Measurements from ENCODE around the gene TRPC4.

Gene TRPC4

DNA sequence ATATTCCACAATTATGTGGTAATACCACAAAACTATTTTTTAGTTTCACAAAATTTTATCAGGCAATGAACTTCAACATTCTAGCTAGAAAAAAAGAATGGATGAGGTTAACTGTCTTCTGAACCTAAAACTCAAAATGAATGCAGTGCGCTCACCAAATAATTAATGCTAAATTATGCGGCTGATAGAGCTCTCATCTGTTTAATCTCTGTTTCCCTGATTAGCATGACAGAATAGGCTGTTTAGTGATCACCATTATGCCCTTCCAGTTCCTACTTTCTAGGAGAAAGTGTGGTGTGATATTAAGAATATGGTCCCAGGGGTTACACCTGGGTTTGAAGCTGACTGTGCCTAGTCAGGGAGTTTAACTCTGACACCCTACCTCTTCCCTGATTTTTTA is 228.2 kb downstream of the TRPC4 start:
- Histone ChIP-seq H3K27me3 (no peaks in the 10 kb centered on the region), H3K9me3 (no peaks in the 10 kb centered on the region), H3K4me1 (no peaks in the 10 kb centered on the region), H3K4me3 (no peak overlapping the region), H3K36me3 (no peaks in the 10 kb centered on the region), H3K27ac (no peak overlapping the region)
- TF ChIP-seq, protein P1, sequence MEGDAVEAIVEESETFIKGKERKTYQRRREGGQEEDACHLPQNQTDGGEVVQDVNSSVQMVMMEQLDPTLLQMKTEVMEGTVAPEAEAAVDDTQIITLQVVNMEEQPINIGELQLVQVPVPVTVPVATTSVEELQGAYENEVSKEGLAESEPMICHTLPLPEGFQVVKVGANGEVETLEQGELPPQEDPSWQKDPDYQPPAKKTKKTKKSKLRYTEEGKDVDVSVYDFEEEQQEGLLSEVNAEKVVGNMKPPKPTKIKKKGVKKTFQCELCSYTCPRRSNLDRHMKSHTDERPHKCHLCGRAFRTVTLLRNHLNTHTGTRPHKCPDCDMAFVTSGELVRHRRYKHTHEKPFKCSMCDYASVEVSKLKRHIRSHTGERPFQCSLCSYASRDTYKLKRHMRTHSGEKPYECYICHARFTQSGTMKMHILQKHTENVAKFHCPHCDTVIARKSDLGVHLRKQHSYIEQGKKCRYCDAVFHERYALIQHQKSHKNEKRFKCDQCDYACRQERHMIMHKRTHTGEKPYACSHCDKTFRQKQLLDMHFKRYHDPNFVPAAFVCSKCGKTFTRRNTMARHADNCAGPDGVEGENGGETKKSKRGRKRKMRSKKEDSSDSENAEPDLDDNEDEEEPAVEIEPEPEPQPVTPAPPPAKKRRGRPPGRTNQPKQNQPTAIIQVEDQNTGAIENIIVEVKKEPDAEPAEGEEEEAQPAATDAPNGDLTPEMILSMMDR (IDR thresholded peaks at IDR 0.05), result no peak
- intact Hi-C loops (cut with DNase I; ENCODE audit: low total_unique reads), result no loop called here
- no peak for DNase-seq

DNA sequence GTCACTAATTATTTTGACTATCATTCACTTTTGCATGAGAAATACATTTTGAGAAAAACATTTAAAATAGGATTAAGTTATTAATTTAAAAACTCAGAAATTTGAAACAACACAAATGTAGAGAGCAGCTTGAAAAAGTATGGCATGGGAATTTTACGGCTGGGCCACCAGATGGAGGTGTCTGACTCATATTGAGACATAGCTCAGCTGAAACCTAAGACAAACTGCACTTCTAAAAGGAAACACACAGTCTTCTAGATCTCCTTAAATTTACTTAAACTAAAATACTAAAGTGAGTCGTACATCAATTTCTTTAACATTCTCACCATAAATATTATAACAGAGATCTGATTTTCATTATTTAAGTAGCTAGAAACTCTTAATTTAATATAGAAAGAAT is 229.1 kb downstream of the TRPC4 start:
- no peak overlapping the region for H3K27ac ChIP-seq
- no peaks in the 10 kb centered on the region for H3K36me3 ChIP-seq
- intact Hi-C loops (cut with DNase I; ENCODE audit: low total_unique reads), result no loop called here
- no peaks in the 10 kb centered on the region for H3K27me3 ChIP-seq
- H3K4me1 ChIP-seq, result no peaks in the 10 kb centered on the region
- H3K9me3 ChIP-seq, result no peaks in the 10 kb centered on the region
- no peak overlapping the region for H3K4me3 ChIP-seq
- no peak for DNase-seq
- TF ChIP-seq, protein P1 (IDR thresholded peaks at IDR 0.05), result peak; percentile 49 to 53

DNA sequence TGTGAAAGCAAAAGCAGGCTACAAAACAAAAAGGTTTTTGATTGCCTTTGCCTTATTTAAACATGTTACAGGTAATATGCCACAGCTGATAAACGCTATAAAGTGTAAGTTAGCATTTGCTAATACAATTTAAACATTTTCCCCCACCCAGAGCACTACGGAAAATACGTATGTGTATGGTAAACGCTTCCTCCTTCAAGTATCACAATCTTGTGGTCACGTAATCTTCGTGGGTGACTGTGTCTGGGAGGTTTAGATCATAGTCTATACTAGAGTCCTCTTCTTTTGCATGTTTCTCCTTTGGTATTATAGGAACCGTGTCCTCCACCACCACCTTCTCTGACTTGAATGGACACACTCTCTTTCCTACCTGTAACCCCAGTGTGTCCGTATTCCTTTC is 232.9 kb downstream of the TRPC4 start:
- intact Hi-C loops (cut with DNase I; ENCODE audit: low total_unique reads), result no loop called here
- Histone ChIP-seq H3K4me1 (no peaks in the 10 kb centered on the region), H3K36me3 (no peaks in the 10 kb centered on the region), H3K27ac (no peak overlapping the region), H3K9me3 (no peaks in the 10 kb centered on the region), H3K27me3 (no peaks in the 10 kb centered on the region), H3K4me3 (no peak overlapping the region)
- DNase-seq, result no peak
- TF ChIP-seq, protein P1 (IDR thresholded peaks at IDR 0.05), result no peak

DNA sequence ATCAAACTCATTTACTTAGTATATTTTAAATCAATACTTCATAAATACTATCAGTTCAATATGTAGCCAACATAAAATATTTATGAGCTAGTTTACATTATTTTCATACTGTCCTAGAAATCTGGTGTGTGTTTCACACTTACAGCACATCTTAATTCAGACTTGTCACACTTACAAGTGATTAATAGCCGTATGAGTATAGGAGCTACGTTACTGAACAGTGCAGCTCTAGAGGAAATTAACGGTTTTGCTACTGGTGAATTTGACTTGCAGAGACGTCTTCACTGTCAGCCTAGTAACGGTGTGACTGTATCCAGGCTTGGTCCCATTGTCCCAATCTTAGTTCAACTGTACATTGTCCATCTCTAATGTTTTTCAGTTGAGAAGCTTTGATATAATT is 237.3 kb downstream of the TRPC4 start:
- Histone ChIP-seq H3K9me3 (no peaks in the 10 kb centered on the region), H3K27ac (no peak overlapping the region), H3K36me3 (no peaks in the 10 kb centered on the region)

DNA sequence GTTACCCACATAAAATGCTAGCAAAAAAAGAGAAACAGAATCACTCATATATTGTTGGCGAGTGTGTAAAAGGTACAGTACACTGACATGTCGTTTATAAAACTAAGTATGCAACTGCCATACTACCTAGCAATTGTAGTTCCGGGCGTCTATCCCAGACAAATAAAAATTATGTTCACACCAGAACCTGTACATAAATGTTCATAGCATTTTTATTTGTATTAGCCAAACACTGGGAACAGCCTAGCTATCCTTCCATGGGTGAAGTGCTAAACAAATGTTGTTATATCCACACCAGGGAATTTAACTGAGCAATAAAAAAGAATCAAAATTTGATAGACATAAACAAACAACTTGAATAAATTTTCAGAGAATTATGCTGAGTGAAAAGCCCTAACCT is 242.1 kb downstream of the TRPC4 start:
- TF ChIP-seq, protein P1 (IDR thresholded peaks at IDR 0.05), result no peak
- Histone ChIP-seq H3K27ac (no peak overlapping the region), H3K36me3 (no peaks in the 10 kb centered on the region), H3K4me3 (no peak overlapping the region), H3K27me3 (no peaks in the 10 kb centered on the region), H3K4me1 (peaks cover 0 to 4% (median 0%) of the 10 kb centered on the region in 4 donors), H3K9me3 (no peaks in the 10 kb centered on the region)
- intact Hi-C loops (cut with DNase I; ENCODE audit: low total_unique reads), result no loop called here
- no peak for DNase-seq

More for the DNA sequence above, 237.3 kb downstream of the TRPC4 start:
- intact Hi-C loops (cut with DNase I; ENCODE audit: low total_unique reads), result no loop called here
- DNase-seq, result no peak
- Histone ChIP-seq H3K27me3 (no peaks in the 10 kb centered on the region), H3K4me1 (no peaks in the 10 kb centered on the region), H3K4me3 (no peak overlapping the region)
- TF ChIP-seq, protein P1 (IDR thresholded peaks at IDR 0.05), result no peak

DNA sequence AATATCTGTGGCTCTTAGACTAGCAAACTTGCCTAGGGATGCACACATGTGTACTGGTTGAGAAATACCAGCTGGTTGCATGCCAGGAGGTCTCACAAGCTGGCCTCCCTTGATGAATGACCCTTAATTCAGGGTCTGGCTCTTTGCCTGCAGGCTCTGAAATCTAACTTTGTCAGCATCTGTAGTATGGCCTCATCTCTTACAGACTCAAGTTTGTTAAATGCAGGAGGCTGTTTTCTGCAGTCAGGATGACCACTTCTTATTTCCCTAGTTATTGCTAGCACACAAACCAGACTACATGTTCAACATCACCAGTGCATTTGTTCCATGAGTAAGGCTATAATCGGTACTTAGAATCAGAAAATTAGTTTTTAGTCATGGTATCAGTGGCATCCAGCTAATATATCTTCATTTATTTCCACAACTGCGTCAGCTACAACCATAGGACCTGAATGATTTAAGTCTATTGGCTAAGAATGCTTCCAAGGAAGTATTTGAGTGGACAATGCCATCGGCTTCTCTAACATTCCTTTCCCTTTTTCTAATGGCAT is 247.7 kb downstream of the TRPC4 start:
- Histone ChIP-seq H3K36me3 (no peaks in the 10 kb centered on the region), H3K4me3 (no peak overlapping the region), H3K9me3 (no peaks in the 10 kb centered on the region), H3K27ac (no peak overlapping the region), H3K4me1 (peaks cover 0 to 22% (median 8%) of the 10 kb centered on the region in 4 donors), H3K27me3 (no peaks in the 10 kb centered on the region)
- intact Hi-C loops (cut with DNase I; ENCODE audit: low total_unique reads), result no loop called here
- TF ChIP-seq, protein P1 (IDR thresholded peaks at IDR 0.05), result no peak
- DNase-seq, result peak in 1 of 2 donors; percentile 33
